H1 (cell line): Measurements from ENCODE around the gene FASN.

Experiments
- ATF3 ChIP-seq: IDR thresholded peaks from 2 replicates; pipeline ENCODE4 v1.6.1; 2011; ENCODE audit warnings: low read depth, mild to moderate bottlenecking, low read length; ENCODE audit not compliant: insufficient read depth
- CEBPB ChIP-seq: IDR thresholded peaks from 2 replicates; pipeline ENCODE4 v1.6.1; 2012; ENCODE audit warnings: low read depth, low read length
- CTCF ChIP-seq, 3 experiments: IDR thresholded peaks; 1 replicate in 2 of 3; 2 replicates in 1 of 3; pipeline versions ENCODE4 v1.5.1 to v1.6.1; 2011; ENCODE audit warnings: low read length in 3 of 3, mild to moderate bottlenecking in 3 of 3, inconsistent platforms in 2 of 3, low read depth in 1 of 3, moderate library complexity in 1 of 3; ENCODE audit not compliant: insufficient read depth in 1 of 3; ENCODE audit errors: control extremely low read depth in 1 of 3
- NRF1 ChIP-seq: IDR thresholded peaks from 2 replicates; pipeline ENCODE4 v1.6.1; 2011; ENCODE audit warnings: mild to moderate bottlenecking, low read depth, low read length, improper control_type of control experiment
- TAF1 ChIP-seq: IDR thresholded peaks from 2 replicates; pipeline ENCODE4 v1.6.1; 2011; ENCODE audit warnings: mild to moderate bottlenecking, low read depth, low read length

GRCh38 chr17:82120148-82120547 is 22.1 kb upstream of the FASN start:
- TF ChIP-seq CTCF (IDR thresholded peaks at IDR 0.05; ENCODE audit: control extremely low read depth in 1 of 3, insufficient read depth in 1 of 3, low read depth in 1 of 3, low read length in 3 of 3) = no peak
- no peak for TF ChIP-seq CEBPB
- no peak for TF ChIP-seq ATF3
- no peak for TF ChIP-seq NRF1
- TF ChIP-seq TAF1 = no peak
